ENCODE results near the gene BANP.
"Not testable (repeated sequence)": the region's sequence is repeated elsewhere in the genome, so short reads cannot be mapped to it uniquely, and the experiment has no call there.

- TF ChIP-seq CTCF (conservative IDR thresholded peaks at IDR 0.05; ENCODE audit: low read depth, low read length); EZH2 (IDR thresholded peaks at IDR 0.05; ENCODE audit: low read length, unreplicated experiment): not testable (repeated sequence)
These were observed 86.8 kb downstream of the BANP start for GRCh38 chr16:88037876-88038525.

Data from PC-3 (cell line).